ENCODE results near the gene PTPN20.

- TF ChIP-seq CTCF (IDR thresholded peaks at IDR 0.05) (no peak), POLR2A (IDR thresholded peaks at IDR 0.05) (no peak)
Observed at GRCh38 chr10:47012214-47012613, 101.0 kb downstream of the PTPN20 start.
